Measurements from ENCODE around the gene DUSP3.

DUSP3 gene

DNA sequence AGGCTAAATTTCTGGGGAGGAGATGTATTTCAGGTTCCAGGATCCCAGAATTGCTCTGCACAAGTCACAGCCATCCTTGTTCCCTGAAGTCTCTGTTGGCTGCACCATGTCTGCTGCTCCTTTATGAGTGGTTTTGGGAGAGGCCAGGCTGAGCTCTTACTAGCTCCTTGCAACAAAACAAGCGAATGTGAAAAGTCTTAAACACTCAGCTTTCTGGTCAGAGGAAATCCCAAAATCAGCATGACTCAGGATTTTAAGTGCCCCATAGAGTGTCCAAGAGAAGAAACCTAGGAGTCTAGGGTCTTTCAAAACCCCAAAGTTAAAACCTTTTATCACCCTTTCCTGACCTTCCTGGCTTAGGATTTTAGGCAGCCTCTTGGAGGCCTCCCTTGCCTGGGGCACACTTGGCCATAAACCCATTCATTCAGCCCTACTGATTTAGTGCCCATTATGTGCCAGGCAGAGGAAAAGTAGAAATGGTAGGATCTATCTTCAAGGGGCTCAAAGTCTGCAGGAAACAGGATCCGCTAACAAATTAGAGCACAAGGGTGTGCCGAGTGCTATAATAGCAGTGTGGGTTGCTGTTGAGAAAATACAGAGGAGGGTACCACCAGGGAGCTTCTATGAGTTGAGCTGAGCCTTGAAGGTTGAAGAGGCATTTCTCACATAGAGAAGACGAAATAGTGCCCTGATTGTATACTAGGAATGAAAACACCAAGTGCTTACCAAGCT, 57.1 kb downstream of the DUSP3 start:
- Histone ChIP-seq H3K9ac (ENCODE audit: low read depth, low read length) (peak overlapping the region; percentile 73), H3K4me1 (ENCODE audit: insufficient read depth, low read length) (peaks cover 14% of the 10 kb centered on the region), H3K79me2 (ENCODE audit: insufficient read depth, low read length) (no peaks in the 10 kb centered on the region), H3K27me3 (ENCODE audit: insufficient read depth, low read length, poor library complexity) (peaks cover 14% of the 10 kb centered on the region), H3K36me3 (ENCODE audit: insufficient read depth, low read length) (no peaks in the 10 kb centered on the region), H3K4me2 (ENCODE audit: insufficient read depth, low read length) (peak overlapping the region; percentile 80), H3K4me3 (ENCODE audit: low read depth in 1 of 2, low read length in 2 of 2) (peak overlapping the region in 1 of 2 experiments; percentile 61; a peak in 2 of 4 replicates), H3K9me3 (ENCODE audit: insufficient read depth, low read length, severe bottlenecking) (no peaks in the 10 kb centered on the region), H2AFZ (ENCODE audit: low read depth, low read length) (peak overlapping the region; percentile 61), H3K27ac (ENCODE audit: low read length) (no peak overlapping the region), H4K20me1 (ENCODE audit: insufficient read depth, low read length) (no peaks in the 10 kb centered on the region)
- DNase-seq (no peak), ATAC-seq (ENCODE audit: insufficient read depth, low read depth) (no peak)
- TF ChIP-seq, protein P1, sequence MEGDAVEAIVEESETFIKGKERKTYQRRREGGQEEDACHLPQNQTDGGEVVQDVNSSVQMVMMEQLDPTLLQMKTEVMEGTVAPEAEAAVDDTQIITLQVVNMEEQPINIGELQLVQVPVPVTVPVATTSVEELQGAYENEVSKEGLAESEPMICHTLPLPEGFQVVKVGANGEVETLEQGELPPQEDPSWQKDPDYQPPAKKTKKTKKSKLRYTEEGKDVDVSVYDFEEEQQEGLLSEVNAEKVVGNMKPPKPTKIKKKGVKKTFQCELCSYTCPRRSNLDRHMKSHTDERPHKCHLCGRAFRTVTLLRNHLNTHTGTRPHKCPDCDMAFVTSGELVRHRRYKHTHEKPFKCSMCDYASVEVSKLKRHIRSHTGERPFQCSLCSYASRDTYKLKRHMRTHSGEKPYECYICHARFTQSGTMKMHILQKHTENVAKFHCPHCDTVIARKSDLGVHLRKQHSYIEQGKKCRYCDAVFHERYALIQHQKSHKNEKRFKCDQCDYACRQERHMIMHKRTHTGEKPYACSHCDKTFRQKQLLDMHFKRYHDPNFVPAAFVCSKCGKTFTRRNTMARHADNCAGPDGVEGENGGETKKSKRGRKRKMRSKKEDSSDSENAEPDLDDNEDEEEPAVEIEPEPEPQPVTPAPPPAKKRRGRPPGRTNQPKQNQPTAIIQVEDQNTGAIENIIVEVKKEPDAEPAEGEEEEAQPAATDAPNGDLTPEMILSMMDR (IDR thresholded peaks at IDR 0.05; ENCODE audit: borderline replicate concordance, extremely low read depth, low read length, poor library complexity, severe bottlenecking), result no peak
- no peak for TF ChIP-seq EZH2 (IDR thresholded peaks at IDR 0.05; ENCODE audit: borderline replicate concordance, low read depth, low read length, severe bottlenecking)

- Histone ChIP-seq H3K79me2 (ENCODE audit: insufficient read depth, low read length) (no peaks in the 10 kb centered on the region), H3K36me3 (ENCODE audit: insufficient read depth, low read length) (no peaks in the 10 kb centered on the region), H3K27me3 (ENCODE audit: insufficient read depth, low read length, poor library complexity) (peaks cover 14% of the 10 kb centered on the region), H4K20me1 (ENCODE audit: insufficient read depth, low read length) (no peaks in the 10 kb centered on the region), H3K4me2 (ENCODE audit: insufficient read depth, low read length) (peak overlapping the region; percentile 80), H3K27ac (ENCODE audit: low read length) (peak overlapping the region; percentile 55), H3K4me1 (ENCODE audit: insufficient read depth, low read length) (peaks cover 14% of the 10 kb centered on the region), H3K4me3 (ENCODE audit: low read depth in 1 of 2, low read length in 2 of 2) (peak overlapping the region; percentile 20 to 61; a peak in 3 of 4 replicates), H3K9me3 (ENCODE audit: insufficient read depth, low read length, severe bottlenecking) (no peaks in the 10 kb centered on the region), H2AFZ (ENCODE audit: low read depth, low read length) (peak overlapping the region; percentile 90), H3K9ac (ENCODE audit: low read depth, low read length) (peak overlapping the region; percentile 73)
- ATAC-seq (ENCODE audit: insufficient read depth, low read depth) (peak; percentile 95), DNase-seq (peak; percentile 78)
- TF ChIP-seq, protein P1 (IDR thresholded peaks at IDR 0.05; ENCODE audit: borderline replicate concordance, extremely low read depth, low read length, poor library complexity, severe bottlenecking), result no peak
- peak; percentile 50 for TF ChIP-seq EZH2 (IDR thresholded peaks at IDR 0.05; ENCODE audit: borderline replicate concordance, low read depth, low read length, severe bottlenecking)
Measured at GRCh38 chr17:43720311-43721060, 58.3 kb downstream of the DUSP3 start.

- Histone ChIP-seq H3K9me3 (ENCODE audit: insufficient read depth, low read length, severe bottlenecking) (no peaks in the 10 kb centered on the region), H3K79me2 (ENCODE audit: insufficient read depth, low read length) (no peaks in the 10 kb centered on the region), H3K27ac (ENCODE audit: low read length) (no peak overlapping the region), H2AFZ (ENCODE audit: low read depth, low read length) (peak overlapping the region; percentile 90; the same call in 1 of the 2 replicates), H3K27me3 (ENCODE audit: insufficient read depth, low read length, poor library complexity) (peaks cover 18% of the 10 kb centered on the region), H3K4me1 (ENCODE audit: insufficient read depth, low read length) (peaks cover 14% of the 10 kb centered on the region), H4K20me1 (ENCODE audit: insufficient read depth, low read length) (no peaks in the 10 kb centered on the region), H3K36me3 (ENCODE audit: insufficient read depth, low read length) (no peaks in the 10 kb centered on the region), H3K4me3 (ENCODE audit: low read depth in 1 of 2, low read length in 2 of 2) (no peak overlapping the region), H3K9ac (ENCODE audit: low read depth, low read length) (no peak overlapping the region), H3K4me2 (ENCODE audit: insufficient read depth, low read length) (no peak overlapping the region)
- TF ChIP-seq, protein P1 (IDR thresholded peaks at IDR 0.05; ENCODE audit: borderline replicate concordance, extremely low read depth, low read length, poor library complexity, severe bottlenecking), result no peak
- TF ChIP-seq EZH2 (IDR thresholded peaks at IDR 0.05; ENCODE audit: borderline replicate concordance, low read depth, low read length, severe bottlenecking), result no peak
- ATAC-seq (ENCODE audit: insufficient read depth, low read depth) (no peak), DNase-seq (no peak)
Measured at GRCh38 chr17:43719578-43719977, 59.2 kb downstream of the DUSP3 start.

Data from DND-41 (cell line).